ENCODE measurements around the gene NOS1AP.

NOS1AP gene

GRCh38 chr1:162305969-162306368 is 236.5 kb downstream of the NOS1AP start:
- Histone ChIP-seq H3K4me3 (ENCODE audit: low read depth, low read length) (no peak overlapping the region), H2AFZ (ENCODE audit: low read length, unreplicated experiment) (no peak overlapping the region), H3K79me2 (ENCODE audit: control insufficient read depth, insufficient read depth, low read length, unreplicated experiment) (no peaks in the 10 kb centered on the region), H3K36me3 (ENCODE audit: insufficient read depth, low read length) (no peaks in the 10 kb centered on the region), H3K4me1 (ENCODE audit: control insufficient read depth, insufficient read depth, low read length, unreplicated experiment) (peaks cover 54% of the 10 kb centered on the region), H3K27ac (ENCODE audit: low read depth, low read length) (no peak overlapping the region), H3K27me3 (ENCODE audit: insufficient read depth, low read length) (no peaks in the 10 kb centered on the region)

GRCh38 chr1:162310337-162310736 is 240.8 kb downstream of the NOS1AP start:
- peak overlapping the region; percentile 14; the same call in 1 of the 2 replicates for H3K27ac ChIP-seq (ENCODE audit: low read depth, low read length)
- H3K4me3 ChIP-seq (ENCODE audit: low read depth, low read length) = no peak overlapping the region
- H3K27me3 ChIP-seq (ENCODE audit: insufficient read depth, low read length) = no peaks in the 10 kb centered on the region
- H3K79me2 ChIP-seq (ENCODE audit: control insufficient read depth, insufficient read depth, low read length, unreplicated experiment) = no peaks in the 10 kb centered on the region
- peaks cover 26% of the 10 kb centered on the region for H3K4me1 ChIP-seq (ENCODE audit: control insufficient read depth, insufficient read depth, low read length, unreplicated experiment)
- H2AFZ ChIP-seq (ENCODE audit: low read length, unreplicated experiment) = peak overlapping the region; percentile 8
- no peaks in the 10 kb centered on the region for H3K36me3 ChIP-seq (ENCODE audit: insufficient read depth, low read length)

- Histone ChIP-seq H3K36me3 (ENCODE audit: insufficient read depth, low read length) (no peaks in the 10 kb centered on the region), H3K27me3 (ENCODE audit: insufficient read depth, low read length) (no peaks in the 10 kb centered on the region), H3K4me3 (ENCODE audit: low read depth, low read length) (no peak overlapping the region), H3K4me1 (ENCODE audit: control insufficient read depth, insufficient read depth, low read length, unreplicated experiment) (peaks cover 19% of the 10 kb centered on the region), H2AFZ (ENCODE audit: low read length, unreplicated experiment) (no peak overlapping the region), H3K79me2 (ENCODE audit: control insufficient read depth, insufficient read depth, low read length, unreplicated experiment) (no peaks in the 10 kb centered on the region), H3K27ac (ENCODE audit: low read depth, low read length) (no peak overlapping the region)
These were observed 244.7 kb downstream of the NOS1AP start for GRCh38 chr1:162314206-162314605.

GRCh38 chr1:162315673-162316072 is 246.2 kb downstream of the NOS1AP start:
- Histone ChIP-seq H3K27me3 (ENCODE audit: insufficient read depth, low read length) (no peaks in the 10 kb centered on the region), H3K27ac (ENCODE audit: low read depth, low read length) (no peak overlapping the region), H3K4me3 (ENCODE audit: low read depth, low read length) (no peak overlapping the region), H2AFZ (ENCODE audit: low read length, unreplicated experiment) (no peak overlapping the region), H3K79me2 (ENCODE audit: control insufficient read depth, insufficient read depth, low read length, unreplicated experiment) (no peaks in the 10 kb centered on the region), H3K36me3 (ENCODE audit: insufficient read depth, low read length) (no peaks in the 10 kb centered on the region), H3K4me1 (ENCODE audit: control insufficient read depth, insufficient read depth, low read length, unreplicated experiment) (peaks cover 9% of the 10 kb centered on the region)

- H3K27ac ChIP-seq (ENCODE audit: low read depth, low read length) = no peak overlapping the region
- peaks cover 4% of the 10 kb centered on the region for H3K4me1 ChIP-seq (ENCODE audit: control insufficient read depth, insufficient read depth, low read length, unreplicated experiment)
- H3K36me3 ChIP-seq (ENCODE audit: insufficient read depth, low read length) = no peaks in the 10 kb centered on the region
- H3K27me3 ChIP-seq (ENCODE audit: insufficient read depth, low read length) = no peaks in the 10 kb centered on the region
- H3K4me3 ChIP-seq (ENCODE audit: low read depth, low read length) = no peak overlapping the region
- no peak overlapping the region for H2AFZ ChIP-seq (ENCODE audit: low read length, unreplicated experiment)
- H3K79me2 ChIP-seq (ENCODE audit: control insufficient read depth, insufficient read depth, low read length, unreplicated experiment) = no peaks in the 10 kb centered on the region
These were observed 246.7 kb downstream of the NOS1AP start for GRCh38 chr1:162316187-162316586.

GRCh38 chr1:162317621-162318020 is 248.1 kb downstream of the NOS1AP start:
- Histone ChIP-seq H3K79me2 (ENCODE audit: control insufficient read depth, insufficient read depth, low read length, unreplicated experiment) (no peaks in the 10 kb centered on the region), H3K4me3 (ENCODE audit: low read depth, low read length) (no peak overlapping the region), H3K27ac (ENCODE audit: low read depth, low read length) (no peak overlapping the region), H2AFZ (ENCODE audit: low read length, unreplicated experiment) (no peak overlapping the region), H3K4me1 (ENCODE audit: control insufficient read depth, insufficient read depth, low read length, unreplicated experiment) (peaks cover 4% of the 10 kb centered on the region), H3K36me3 (ENCODE audit: insufficient read depth, low read length) (no peaks in the 10 kb centered on the region), H3K27me3 (ENCODE audit: insufficient read depth, low read length) (no peaks in the 10 kb centered on the region)

- no peak overlapping the region for H3K27ac ChIP-seq (ENCODE audit: low read depth, low read length)
- no peak overlapping the region for H3K4me3 ChIP-seq (ENCODE audit: low read depth, low read length)
- H3K36me3 ChIP-seq (ENCODE audit: insufficient read depth, low read length) = no peaks in the 10 kb centered on the region
- H3K4me1 ChIP-seq (ENCODE audit: control insufficient read depth, insufficient read depth, low read length, unreplicated experiment) = peaks cover 4% of the 10 kb centered on the region
- H3K79me2 ChIP-seq (ENCODE audit: control insufficient read depth, insufficient read depth, low read length, unreplicated experiment) = no peaks in the 10 kb centered on the region
- no peak overlapping the region for H2AFZ ChIP-seq (ENCODE audit: low read length, unreplicated experiment)
- no peaks in the 10 kb centered on the region for H3K27me3 ChIP-seq (ENCODE audit: insufficient read depth, low read length)
These were observed 250.1 kb downstream of the NOS1AP start for GRCh38 chr1:162319493-162320175.

- Histone ChIP-seq H3K27ac (ENCODE audit: low read depth, low read length) (no peak overlapping the region), H3K4me1 (ENCODE audit: control insufficient read depth, insufficient read depth, low read length, unreplicated experiment) (peaks cover 5% of the 10 kb centered on the region), H3K4me3 (ENCODE audit: low read depth, low read length) (no peak overlapping the region), H3K36me3 (ENCODE audit: insufficient read depth, low read length) (no peaks in the 10 kb centered on the region), H3K27me3 (ENCODE audit: insufficient read depth, low read length) (no peaks in the 10 kb centered on the region), H2AFZ (ENCODE audit: low read length, unreplicated experiment) (no peak overlapping the region), H3K79me2 (ENCODE audit: control insufficient read depth, insufficient read depth, low read length, unreplicated experiment) (no peaks in the 10 kb centered on the region)
These were observed 252.4 kb downstream of the NOS1AP start for GRCh38 chr1:162321809-162322422.

- Histone ChIP-seq H3K79me2 (ENCODE audit: control insufficient read depth, insufficient read depth, low read length, unreplicated experiment) (no peaks in the 10 kb centered on the region), H3K27me3 (ENCODE audit: insufficient read depth, low read length) (no peaks in the 10 kb centered on the region), H3K4me3 (ENCODE audit: low read depth, low read length) (no peak overlapping the region), H3K27ac (ENCODE audit: low read depth, low read length) (no peak overlapping the region), H2AFZ (ENCODE audit: low read length, unreplicated experiment) (no peak overlapping the region), H3K36me3 (ENCODE audit: insufficient read depth, low read length) (no peaks in the 10 kb centered on the region), H3K4me1 (ENCODE audit: control insufficient read depth, insufficient read depth, low read length, unreplicated experiment) (peaks cover 15% of the 10 kb centered on the region)
These were observed 253.5 kb downstream of the NOS1AP start for GRCh38 chr1:162323023-162323422.

GRCh38 chr1:162324396-162324795 is 254.9 kb downstream of the NOS1AP start:
- Histone ChIP-seq H2AFZ (ENCODE audit: low read length, unreplicated experiment) (no peak overlapping the region), H3K79me2 (ENCODE audit: control insufficient read depth, insufficient read depth, low read length, unreplicated experiment) (no peaks in the 10 kb centered on the region), H3K4me1 (ENCODE audit: control insufficient read depth, insufficient read depth, low read length, unreplicated experiment) (peaks cover 19% of the 10 kb centered on the region), H3K27me3 (ENCODE audit: insufficient read depth, low read length) (no peaks in the 10 kb centered on the region), H3K27ac (ENCODE audit: low read depth, low read length) (no peak overlapping the region), H3K4me3 (ENCODE audit: low read depth, low read length) (no peak overlapping the region), H3K36me3 (ENCODE audit: insufficient read depth, low read length) (no peaks in the 10 kb centered on the region)

- Histone ChIP-seq H2AFZ (ENCODE audit: low read length, unreplicated experiment) (no peak overlapping the region), H3K4me3 (ENCODE audit: low read depth, low read length) (no peak overlapping the region), H3K27me3 (ENCODE audit: insufficient read depth, low read length) (no peaks in the 10 kb centered on the region), H3K27ac (ENCODE audit: low read depth, low read length) (no peak overlapping the region), H3K79me2 (ENCODE audit: control insufficient read depth, insufficient read depth, low read length, unreplicated experiment) (no peaks in the 10 kb centered on the region), H3K4me1 (ENCODE audit: control insufficient read depth, insufficient read depth, low read length, unreplicated experiment) (peaks cover 26% of the 10 kb centered on the region), H3K36me3 (ENCODE audit: insufficient read depth, low read length) (no peaks in the 10 kb centered on the region)
These were observed 257.1 kb downstream of the NOS1AP start for GRCh38 chr1:162326559-162326958.

All from ACC112 (cell line).